Measurements from ENCODE around the gene ZNF71. TPM values are rescaled to one million over a fixed set of nuclear protein-coding genes. Genes with fewer than 3 reads are reported as not detected.

Gene ZNF71
- total RNA-seq, 2 experiments from 2014 or later, result 4.5 to 6.2 TPM

DNA sequence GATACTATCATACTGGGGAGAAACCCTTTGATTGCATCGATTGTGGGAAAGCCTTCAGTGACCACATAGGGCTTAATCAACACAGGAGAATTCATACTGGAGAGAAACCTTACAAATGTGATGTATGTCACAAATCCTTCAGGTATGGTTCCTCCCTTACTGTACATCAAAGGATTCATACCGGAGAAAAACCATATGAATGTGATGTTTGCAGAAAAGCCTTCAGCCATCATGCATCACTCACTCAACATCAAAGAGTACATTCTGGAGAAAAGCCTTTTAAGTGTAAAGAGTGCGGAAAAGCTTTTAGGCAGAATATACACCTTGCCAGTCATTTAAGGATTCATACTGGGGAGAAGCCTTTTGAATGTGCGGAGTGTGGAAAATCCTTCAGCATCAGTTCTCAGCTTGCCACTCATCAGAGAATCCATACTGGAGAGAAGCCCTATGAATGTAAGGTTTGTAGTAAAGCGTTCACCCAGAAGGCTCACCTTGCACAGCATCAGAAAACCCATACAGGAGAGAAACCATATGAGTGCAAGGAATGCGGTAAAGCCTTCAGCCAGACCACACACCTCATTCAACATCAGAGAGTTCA, 40.7 kb upstream of the ZNF71 start:
- POLR2A ChIA-PET, result no interaction called here
- TF ChIP-seq, protein P1, sequence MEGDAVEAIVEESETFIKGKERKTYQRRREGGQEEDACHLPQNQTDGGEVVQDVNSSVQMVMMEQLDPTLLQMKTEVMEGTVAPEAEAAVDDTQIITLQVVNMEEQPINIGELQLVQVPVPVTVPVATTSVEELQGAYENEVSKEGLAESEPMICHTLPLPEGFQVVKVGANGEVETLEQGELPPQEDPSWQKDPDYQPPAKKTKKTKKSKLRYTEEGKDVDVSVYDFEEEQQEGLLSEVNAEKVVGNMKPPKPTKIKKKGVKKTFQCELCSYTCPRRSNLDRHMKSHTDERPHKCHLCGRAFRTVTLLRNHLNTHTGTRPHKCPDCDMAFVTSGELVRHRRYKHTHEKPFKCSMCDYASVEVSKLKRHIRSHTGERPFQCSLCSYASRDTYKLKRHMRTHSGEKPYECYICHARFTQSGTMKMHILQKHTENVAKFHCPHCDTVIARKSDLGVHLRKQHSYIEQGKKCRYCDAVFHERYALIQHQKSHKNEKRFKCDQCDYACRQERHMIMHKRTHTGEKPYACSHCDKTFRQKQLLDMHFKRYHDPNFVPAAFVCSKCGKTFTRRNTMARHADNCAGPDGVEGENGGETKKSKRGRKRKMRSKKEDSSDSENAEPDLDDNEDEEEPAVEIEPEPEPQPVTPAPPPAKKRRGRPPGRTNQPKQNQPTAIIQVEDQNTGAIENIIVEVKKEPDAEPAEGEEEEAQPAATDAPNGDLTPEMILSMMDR (conservative IDR thresholded peaks at IDR 0.05; ENCODE audit: low read length), result no peak
- TF ChIP-seq EZH2phosphoT487 (IDR thresholded peaks at IDR 0.05; ENCODE audit: borderline replicate concordance, low read depth, low read length), result no peak
- no peak overlapping the region for H3K27ac ChIP-seq (ENCODE audit: low read depth, low read length, poor library complexity, severe bottlenecking)
- CTCF ChIA-PET (ENCODE audit: unreplicated experiment), result no interaction called here
- H3K79me2 ChIP-seq (ENCODE audit: insufficient read depth, low read depth, low read length), result no peaks in the 10 kb centered on the region
- no peaks in the 10 kb centered on the region for H3K4me1 ChIP-seq (ENCODE audit: insufficient read depth, low read length, poor library complexity, severe bottlenecking)
- H3K9me2 ChIP-seq (ENCODE audit: insufficient read depth, low read length), result no peaks in the 10 kb centered on the region
- no TSS peak for BruUV-seq (replicated peaks)
- no peaks in the 10 kb centered on the region for H3K36me3 ChIP-seq (ENCODE audit: insufficient read depth, low read length)
- H4K20me1 ChIP-seq (ENCODE audit: insufficient read depth, low read length), result no peaks in the 10 kb centered on the region
- H3K4me2 ChIP-seq (ENCODE audit: low read length), result no peak overlapping the region
- intact Hi-C loops (cut with micrococcal nuclease; ENCODE audit: unreplicated experiment), result no loop called here
- H3K4me3 ChIP-seq (ENCODE audit: low read depth, low read length, poor library complexity, severe bottlenecking), result no peak overlapping the region
- H3K9me3 ChIP-seq (ENCODE audit: low read length), result peaks cover 11% of the 10 kb centered on the region; the same call in 1 of the 2 replicates
- H2AFZ ChIP-seq (ENCODE audit: low read length), result no peak overlapping the region
- no peak for DNase-seq (ENCODE audit: low spot score)

DNA sequence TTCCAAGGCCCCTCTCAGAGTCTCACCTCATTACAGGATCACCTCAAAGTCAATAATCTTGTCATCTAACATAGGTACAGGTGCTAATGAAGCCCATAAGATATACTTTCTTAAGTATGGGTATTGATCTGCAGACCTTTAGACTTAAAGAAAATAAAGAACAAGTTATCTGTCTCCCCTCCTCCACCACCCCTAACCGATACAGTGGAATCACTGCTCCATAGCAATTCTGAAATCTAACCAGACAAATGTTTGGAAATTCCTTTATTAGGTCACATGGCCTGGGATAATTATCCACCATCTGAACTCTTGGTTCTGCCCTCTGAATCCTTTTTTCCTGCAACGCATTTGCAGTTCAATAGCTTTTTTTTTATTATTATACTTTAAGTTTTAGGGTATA, 32.3 kb upstream of the ZNF71 start:
- H3K27ac ChIP-seq (ENCODE audit: low read depth, low read length, poor library complexity, severe bottlenecking), result no peak overlapping the region
- H3K4me1 ChIP-seq (ENCODE audit: insufficient read depth, low read length, poor library complexity, severe bottlenecking), result no peaks in the 10 kb centered on the region
- no peak overlapping the region for H3K4me3 ChIP-seq (ENCODE audit: low read depth, low read length, poor library complexity, severe bottlenecking)
- DNase-seq (ENCODE audit: low spot score), result no peak
- POLR2A ChIA-PET, result no interaction called here
- no peaks in the 10 kb centered on the region for H3K36me3 ChIP-seq (ENCODE audit: insufficient read depth, low read length)
- H3K9me3 ChIP-seq (ENCODE audit: low read length), result peaks cover 11% of the 10 kb centered on the region
- H4K20me1 ChIP-seq (ENCODE audit: insufficient read depth, low read length), result no peaks in the 10 kb centered on the region
- TF ChIP-seq, protein P1 (conservative IDR thresholded peaks at IDR 0.05; ENCODE audit: low read length), result no peak
- TF ChIP-seq EZH2phosphoT487 (IDR thresholded peaks at IDR 0.05; ENCODE audit: borderline replicate concordance, low read depth, low read length), result no peak
- H3K9me2 ChIP-seq (ENCODE audit: insufficient read depth, low read length), result no peaks in the 10 kb centered on the region
- intact Hi-C loops (cut with micrococcal nuclease; ENCODE audit: unreplicated experiment), result no loop called here
- no peak overlapping the region for H3K4me2 ChIP-seq (ENCODE audit: low read length)
- CTCF ChIA-PET (ENCODE audit: unreplicated experiment), result no interaction called here
- BruUV-seq (replicated peaks), result no TSS peak
- H3K79me2 ChIP-seq (ENCODE audit: insufficient read depth, low read depth, low read length), result no peaks in the 10 kb centered on the region
- H2AFZ ChIP-seq (ENCODE audit: low read length), result no peak overlapping the region

DNA sequence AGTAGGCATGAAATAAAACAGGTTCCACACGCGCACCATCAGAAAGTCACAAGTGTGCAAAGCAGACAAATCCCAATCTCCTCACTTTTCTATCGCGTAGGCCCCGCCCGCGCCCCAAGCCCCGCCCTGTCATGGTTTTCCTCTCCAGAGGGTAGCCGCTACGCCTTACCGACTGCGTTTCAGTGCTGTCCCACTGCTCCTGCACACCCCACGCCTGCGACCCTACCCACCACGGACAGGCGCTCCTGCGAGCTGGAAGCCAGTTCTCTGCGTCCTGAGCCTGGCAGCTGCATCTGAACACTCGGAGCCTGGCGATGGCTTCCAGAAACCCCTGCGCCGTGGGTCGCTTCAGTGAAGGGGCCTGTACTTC, 28.2 kb upstream of the ZNF71 start:
- Histone ChIP-seq H3K9me3 (ENCODE audit: low read length) (peaks cover 14% of the 10 kb centered on the region), H3K36me3 (ENCODE audit: insufficient read depth, low read length) (no peaks in the 10 kb centered on the region), H3K4me3 (ENCODE audit: low read depth, low read length, poor library complexity, severe bottlenecking) (peak overlapping the region; percentile 76), H2AFZ (ENCODE audit: low read length) (peak overlapping the region; percentile 97), H3K27ac (ENCODE audit: low read depth, low read length, poor library complexity, severe bottlenecking) (no peak overlapping the region), H3K4me2 (ENCODE audit: low read length) (peak overlapping the region; percentile 55), H3K9me2 (ENCODE audit: insufficient read depth, low read length) (no peaks in the 10 kb centered on the region), H4K20me1 (ENCODE audit: insufficient read depth, low read length) (no peaks in the 10 kb centered on the region), H3K79me2 (ENCODE audit: insufficient read depth, low read depth, low read length) (no peaks in the 10 kb centered on the region), H3K4me1 (ENCODE audit: insufficient read depth, low read length, poor library complexity, severe bottlenecking) (no peaks in the 10 kb centered on the region)
- intact Hi-C loops (cut with micrococcal nuclease; ENCODE audit: unreplicated experiment), result no loop called here
- no peak for TF ChIP-seq EZH2phosphoT487 (IDR thresholded peaks at IDR 0.05; ENCODE audit: borderline replicate concordance, low read depth, low read length)
- TF ChIP-seq, protein P1 (conservative IDR thresholded peaks at IDR 0.05; ENCODE audit: low read length), result no peak
- BruUV-seq (replicated peaks), result no TSS peak
- DNase-seq (ENCODE audit: low spot score), result no peak
- ChIA-PET CTCF (ENCODE audit: unreplicated experiment) (no interaction called here), POLR2A (no interaction called here)
